ENCODE measurements around the gene TEX14. TPM values are rescaled to one million over a fixed set of nuclear protein-coding genes. Genes with fewer than 3 reads are reported as not detected.
A peak's percentile ranks its signal among the peaks of the same experiment; 100 is the strongest.

The TEX14 gene
- total RNA-seq, 1 experiment from 2014 or later: 0.89 TPM

DNA sequence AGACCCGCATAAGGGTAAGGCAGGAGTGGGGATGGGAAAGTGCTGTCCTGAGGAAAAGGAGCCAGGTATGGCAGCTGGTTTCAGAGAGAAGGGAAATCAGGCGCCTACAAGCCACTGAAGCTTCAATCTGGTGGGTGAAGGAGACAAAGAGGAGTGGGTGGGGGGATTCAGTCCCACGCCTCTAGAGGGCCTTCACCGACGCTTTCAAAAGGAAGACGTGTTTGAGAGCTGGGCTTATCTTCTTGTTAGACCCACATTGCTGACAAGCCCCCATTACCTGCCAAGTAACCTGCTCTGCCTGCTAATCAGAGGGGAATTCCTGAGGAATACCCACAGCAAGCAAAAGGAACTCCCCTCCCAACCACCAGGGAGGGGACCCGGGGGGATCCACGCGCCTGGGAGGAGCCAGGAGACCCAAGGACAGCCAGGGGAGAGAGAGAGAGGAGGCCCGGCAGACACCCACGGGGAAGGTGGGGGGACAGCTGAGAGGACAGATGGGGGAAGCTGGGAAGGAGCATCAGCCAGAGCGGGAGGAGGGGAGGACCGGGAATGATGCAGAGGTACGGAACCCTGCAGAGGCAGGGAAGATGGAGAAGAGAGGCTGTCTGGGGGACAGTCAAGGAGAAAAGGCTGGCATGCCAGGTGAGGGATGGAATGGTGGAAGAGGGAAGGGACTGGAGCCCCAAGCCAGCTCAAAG lies 178.4 kb downstream of the TEX14 start:
- Histone ChIP-seq H3K4me2 (ENCODE audit: low read length) (peak overlapping the region; percentile 95), H4K20me1 (ENCODE audit: insufficient read depth) (no peaks in the 10 kb centered on the region), H3K9me3 (ENCODE audit: control insufficient read depth in 1 of 2, insufficient read depth in 1 of 2, low read depth in 1 of 2, low read length in 2 of 2) (no peaks in the 10 kb centered on the region), H3K36me3 (ENCODE audit: control insufficient read depth in 1 of 2, insufficient read depth in 2 of 2, low read length in 2 of 2) (peaks cover 26% of the 10 kb centered on the region in 2 experiments; a peak in 3 of 4 replicates), H3K4me3 (replicated peaks in 1 of 2; ENCODE audit: low read depth in 1 of 2, low read length in 2 of 2) (peak overlapping the region; percentile 82 to 90), H3K9ac (ENCODE audit: low read length) (peak overlapping the region; percentile 80), H3K27me3 (ENCODE audit: insufficient read depth, low read length) (no peaks in the 10 kb centered on the region), H3K4me1 (ENCODE audit: control insufficient read depth in 1 of 2, insufficient read depth in 2 of 2, low read length in 2 of 2) (peaks cover 20 to 30% of the 10 kb centered on the region in 2 experiments), H3K79me2 (ENCODE audit: insufficient read depth, low read length) (peaks cover 19% of the 10 kb centered on the region; the same call in 1 of the 2 replicates), H2AFZ (ENCODE audit: low read depth, low read length, poor library complexity, severe bottlenecking) (no peak overlapping the region), H3K9me2 (ENCODE audit: insufficient read depth) (no peaks in the 10 kb centered on the region), H3K27ac (ENCODE audit: low read depth, low read length) (peak overlapping the region; percentile 83)
- BruUV-seq (replicated peaks): no TSS peak
- ChIA-PET RAD21 (ENCODE audit: low non-redundant PET in 1 of 2, low total read pairs in 2 of 2, uncharacterized antibody in 2 of 2, unreplicated experiment in 2 of 2) (no interaction called here), POLR2A (interaction anchor here (0.7 to 3.8 kb wide), 3 partner anchors 13 to 145 kb away, joined by 3 to 42 read pairs (median 4); no protein-coding TSS in a partner anchor), CTCF (interaction anchor here (3.0 kb wide), 1 partner anchor 196 kb away, joined by 14 read pairs; no protein-coding TSS in a partner anchor)
- no peak for DNase-seq (ENCODE audit: low read depth, low spot score)
- TF ChIP-seq, protein P1, sequence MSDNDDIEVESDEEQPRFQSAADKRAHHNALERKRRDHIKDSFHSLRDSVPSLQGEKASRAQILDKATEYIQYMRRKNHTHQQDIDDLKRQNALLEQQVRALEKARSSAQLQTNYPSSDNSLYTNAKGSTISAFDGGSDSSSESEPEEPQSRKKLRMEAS (IDR thresholded peaks at IDR 0.05): no peak
- no peak for TF ChIP-seq POLR2A (IDR thresholded peaks at IDR 0.05; ENCODE audit: borderline replicate concordance, extremely low read depth, insufficient read depth, insufficient read length)
- no peak for TF ChIP-seq EZH2phosphoT487 (IDR thresholded peaks at IDR 0.05; ENCODE audit: borderline replicate concordance)
- no peak for TF ChIP-seq YY1 (IDR thresholded peaks at IDR 0.05; ENCODE audit: extremely low read depth, insufficient replicate concordance, low read depth, low read length)
- no peak for TF ChIP-seq CBX3 (IDR thresholded peaks at IDR 0.05; ENCODE audit: low read depth)
- TF ChIP-seq ZFX (IDR thresholded peaks at IDR 0.05): no peak
- TF ChIP-seq POLR2AphosphoS5 (IDR thresholded peaks at IDR 0.05; ENCODE audit: low read depth, low read length): no peak
- TF ChIP-seq JUND (IDR thresholded peaks at IDR 0.05): no peak
- no peak for TF ChIP-seq TCF7L2 (IDR thresholded peaks at IDR 0.05; ENCODE audit: borderline replicate concordance, extremely low read depth, insufficient read depth, insufficient read length)
- TF ChIP-seq EZH2 (IDR thresholded peaks at IDR 0.05): no peak
- TF ChIP-seq FOSL1 (IDR thresholded peaks at IDR 0.05; ENCODE audit: low read depth): no peak
- TF ChIP-seq EGR1 (IDR thresholded peaks at IDR 0.05; ENCODE audit: low read depth): no peak
- no peak for TF ChIP-seq ELF1 (IDR thresholded peaks at IDR 0.05; ENCODE audit: borderline replicate concordance, low read depth)
- no peak for TF ChIP-seq CEBPB (IDR thresholded peaks at IDR 0.05; ENCODE audit: low read depth)
- TF ChIP-seq ZNF274 (IDR thresholded peaks at IDR 0.05; ENCODE audit: low read depth, low read length): no peak
- TF ChIP-seq, protein P2, sequence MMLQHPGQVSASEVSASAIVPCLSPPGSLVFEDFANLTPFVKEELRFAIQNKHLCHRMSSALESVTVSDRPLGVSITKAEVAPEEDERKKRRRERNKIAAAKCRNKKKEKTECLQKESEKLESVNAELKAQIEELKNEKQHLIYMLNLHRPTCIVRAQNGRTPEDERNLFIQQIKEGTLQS (IDR thresholded peaks at IDR 0.05): no peak
- TF ChIP-seq, protein P3, sequence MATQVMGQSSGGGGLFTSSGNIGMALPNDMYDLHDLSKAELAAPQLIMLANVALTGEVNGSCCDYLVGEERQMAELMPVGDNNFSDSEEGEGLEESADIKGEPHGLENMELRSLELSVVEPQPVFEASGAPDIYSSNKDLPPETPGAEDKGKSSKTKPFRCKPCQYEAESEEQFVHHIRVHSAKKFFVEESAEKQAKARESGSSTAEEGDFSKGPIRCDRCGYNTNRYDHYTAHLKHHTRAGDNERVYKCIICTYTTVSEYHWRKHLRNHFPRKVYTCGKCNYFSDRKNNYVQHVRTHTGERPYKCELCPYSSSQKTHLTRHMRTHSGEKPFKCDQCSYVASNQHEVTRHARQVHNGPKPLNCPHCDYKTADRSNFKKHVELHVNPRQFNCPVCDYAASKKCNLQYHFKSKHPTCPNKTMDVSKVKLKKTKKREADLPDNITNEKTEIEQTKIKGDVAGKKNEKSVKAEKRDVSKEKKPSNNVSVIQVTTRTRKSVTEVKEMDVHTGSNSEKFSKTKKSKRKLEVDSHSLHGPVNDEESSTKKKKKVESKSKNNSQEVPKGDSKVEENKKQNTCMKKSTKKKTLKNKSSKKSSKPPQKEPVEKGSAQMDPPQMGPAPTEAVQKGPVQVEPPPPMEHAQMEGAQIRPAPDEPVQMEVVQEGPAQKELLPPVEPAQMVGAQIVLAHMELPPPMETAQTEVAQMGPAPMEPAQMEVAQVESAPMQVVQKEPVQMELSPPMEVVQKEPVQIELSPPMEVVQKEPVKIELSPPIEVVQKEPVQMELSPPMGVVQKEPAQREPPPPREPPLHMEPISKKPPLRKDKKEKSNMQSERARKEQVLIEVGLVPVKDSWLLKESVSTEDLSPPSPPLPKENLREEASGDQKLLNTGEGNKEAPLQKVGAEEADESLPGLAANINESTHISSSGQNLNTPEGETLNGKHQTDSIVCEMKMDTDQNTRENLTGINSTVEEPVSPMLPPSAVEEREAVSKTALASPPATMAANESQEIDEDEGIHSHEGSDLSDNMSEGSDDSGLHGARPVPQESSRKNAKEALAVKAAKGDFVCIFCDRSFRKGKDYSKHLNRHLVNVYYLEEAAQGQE (IDR thresholded peaks at IDR 0.05; ENCODE audit: low read depth): no peak
- TF ChIP-seq SIN3A (IDR thresholded peaks at IDR 0.05; ENCODE audit: low read depth): no peak
- TF ChIP-seq, protein P4, sequence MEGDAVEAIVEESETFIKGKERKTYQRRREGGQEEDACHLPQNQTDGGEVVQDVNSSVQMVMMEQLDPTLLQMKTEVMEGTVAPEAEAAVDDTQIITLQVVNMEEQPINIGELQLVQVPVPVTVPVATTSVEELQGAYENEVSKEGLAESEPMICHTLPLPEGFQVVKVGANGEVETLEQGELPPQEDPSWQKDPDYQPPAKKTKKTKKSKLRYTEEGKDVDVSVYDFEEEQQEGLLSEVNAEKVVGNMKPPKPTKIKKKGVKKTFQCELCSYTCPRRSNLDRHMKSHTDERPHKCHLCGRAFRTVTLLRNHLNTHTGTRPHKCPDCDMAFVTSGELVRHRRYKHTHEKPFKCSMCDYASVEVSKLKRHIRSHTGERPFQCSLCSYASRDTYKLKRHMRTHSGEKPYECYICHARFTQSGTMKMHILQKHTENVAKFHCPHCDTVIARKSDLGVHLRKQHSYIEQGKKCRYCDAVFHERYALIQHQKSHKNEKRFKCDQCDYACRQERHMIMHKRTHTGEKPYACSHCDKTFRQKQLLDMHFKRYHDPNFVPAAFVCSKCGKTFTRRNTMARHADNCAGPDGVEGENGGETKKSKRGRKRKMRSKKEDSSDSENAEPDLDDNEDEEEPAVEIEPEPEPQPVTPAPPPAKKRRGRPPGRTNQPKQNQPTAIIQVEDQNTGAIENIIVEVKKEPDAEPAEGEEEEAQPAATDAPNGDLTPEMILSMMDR (IDR thresholded peaks at IDR 0.05 in 2 of 3, conservative IDR thresholded peaks at IDR 0.05 in 1 of 3; ENCODE audit: borderline replicate concordance in 1 of 3, insufficient read depth in 1 of 3, low read depth in 2 of 3, low read length in 2 of 3): no peak
- intact Hi-C loops (cut with micrococcal nuclease): loop anchor here (10.0 kb wide), 1 partner anchor 591 kb away; the partner anchor contains the start of gene TRIM37
- ATAC-seq: no peak
